Osteocyte (in vitro differentiated cells): ENCODE results near the gene PIBF1. TPM values are rescaled to one million over a fixed set of nuclear protein-coding genes. Genes with fewer than 3 reads are reported as not detected.

Experiments
- DNase-seq: peaks from one replicate; pipeline ENCODE4 v3.0.0; 2021; ENCODE audit warnings: mixed read lengths; ENCODE audit not compliant: unreplicated experiment; ENCODE audit errors: extremely low spot score
- H3K27ac Mint-ChIP-seq: one replicate; pipeline ENCODE4 v1.8.0; 2021; ENCODE audit warnings: mild to moderate bottlenecking, mixed read lengths; ENCODE audit not compliant: unreplicated experiment
- H3K27me3 Mint-ChIP-seq: one replicate; pipeline ENCODE4 v1.8.0; 2021; ENCODE audit warnings: mixed read lengths; ENCODE audit not compliant: unreplicated experiment
- H3K36me3 Mint-ChIP-seq: one replicate; pipeline ENCODE4 v1.8.0; 2021; ENCODE audit warnings: mixed read lengths; ENCODE audit not compliant: unreplicated experiment
- H3K4me1 Mint-ChIP-seq: one replicate; pipeline ENCODE4 v1.8.0; 2021; ENCODE audit warnings: mixed read lengths; ENCODE audit not compliant: unreplicated experiment
- H3K4me3 Mint-ChIP-seq: one replicate; pipeline ENCODE4 v1.8.0; 2021; ENCODE audit warnings: mild to moderate bottlenecking, moderate library complexity, mixed read lengths; ENCODE audit not compliant: unreplicated experiment
- H3K9me3 Mint-ChIP-seq: one replicate; pipeline ENCODE4 v1.8.0; 2021; ENCODE audit warnings: mixed read lengths; ENCODE audit not compliant: unreplicated experiment
- total RNA-seq: library from RNA; stranded (reverse); gene quantifications from 2 replicates; pipeline ENCODE4 v1.2.1, GENCODE V29; 2021
- TF ChIP-seq, protein P1 (sequence below): fragments of 200-600 bp; sonication (generic); IDR thresholded peaks from 2 replicates; pipeline ENCODE4 v1.5.0; 2021; ENCODE audit warnings: antibody characterized with exemption, mild to moderate bottlenecking, moderate library complexity

PIBF1 gene
- total RNA-seq, 1 donor from 2014 or later = 22.6 TPM

DNA sequence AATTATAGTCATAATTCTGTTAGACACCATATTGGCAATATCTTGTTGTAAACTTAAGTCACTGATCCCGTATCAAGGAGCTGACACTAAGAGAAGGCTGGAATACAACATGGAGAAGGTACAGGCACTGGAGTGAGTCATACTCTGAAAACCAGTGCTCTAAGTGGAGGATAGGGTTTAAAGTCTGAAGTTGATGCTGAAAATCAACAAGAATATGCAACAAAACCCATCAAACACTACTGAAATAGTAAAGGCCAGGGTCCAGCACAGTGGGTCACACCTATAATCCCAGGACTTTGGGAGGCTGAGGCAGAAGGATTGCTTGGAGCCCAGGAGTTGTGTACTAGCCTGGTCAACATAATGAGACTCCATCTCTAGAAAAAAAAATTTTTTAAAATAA, 203.7 kb downstream of the PIBF1 start:
- DNase-seq = no peak
- Mint-ChIP-seq H3K27me3 (no peaks in the 10 kb centered on the region), H3K9me3 (no peaks in the 10 kb centered on the region), H3K27ac (no peak overlapping the region), H3K4me3 (no peak overlapping the region), H3K36me3 (peaks cover 7% of the 10 kb centered on the region), H3K4me1 (peaks cover 24% of the 10 kb centered on the region)
- TF ChIP-seq, protein P1, sequence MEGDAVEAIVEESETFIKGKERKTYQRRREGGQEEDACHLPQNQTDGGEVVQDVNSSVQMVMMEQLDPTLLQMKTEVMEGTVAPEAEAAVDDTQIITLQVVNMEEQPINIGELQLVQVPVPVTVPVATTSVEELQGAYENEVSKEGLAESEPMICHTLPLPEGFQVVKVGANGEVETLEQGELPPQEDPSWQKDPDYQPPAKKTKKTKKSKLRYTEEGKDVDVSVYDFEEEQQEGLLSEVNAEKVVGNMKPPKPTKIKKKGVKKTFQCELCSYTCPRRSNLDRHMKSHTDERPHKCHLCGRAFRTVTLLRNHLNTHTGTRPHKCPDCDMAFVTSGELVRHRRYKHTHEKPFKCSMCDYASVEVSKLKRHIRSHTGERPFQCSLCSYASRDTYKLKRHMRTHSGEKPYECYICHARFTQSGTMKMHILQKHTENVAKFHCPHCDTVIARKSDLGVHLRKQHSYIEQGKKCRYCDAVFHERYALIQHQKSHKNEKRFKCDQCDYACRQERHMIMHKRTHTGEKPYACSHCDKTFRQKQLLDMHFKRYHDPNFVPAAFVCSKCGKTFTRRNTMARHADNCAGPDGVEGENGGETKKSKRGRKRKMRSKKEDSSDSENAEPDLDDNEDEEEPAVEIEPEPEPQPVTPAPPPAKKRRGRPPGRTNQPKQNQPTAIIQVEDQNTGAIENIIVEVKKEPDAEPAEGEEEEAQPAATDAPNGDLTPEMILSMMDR = no peak

DNA sequence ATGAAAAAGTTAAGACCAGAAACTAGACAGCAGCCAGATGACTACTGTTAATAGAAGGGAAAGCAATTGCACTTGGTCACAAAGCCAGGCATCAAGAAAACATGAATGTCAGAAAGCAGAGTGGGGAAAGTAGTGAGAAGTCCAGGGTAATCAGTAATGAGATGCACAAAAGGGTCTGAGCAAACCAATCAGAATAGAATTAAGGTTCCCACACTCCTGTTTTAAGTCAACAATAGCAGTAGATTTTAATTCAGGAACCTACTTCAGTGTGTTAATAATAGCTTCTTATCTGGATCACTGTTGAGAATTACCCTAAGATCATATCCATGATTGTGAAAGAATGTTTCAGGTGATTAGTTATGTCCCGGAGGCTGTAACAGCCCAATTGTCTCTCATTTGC, 204.3 kb downstream of the PIBF1 start:
- Mint-ChIP-seq H3K9me3 (no peaks in the 10 kb centered on the region), H3K4me3 (no peak overlapping the region), H3K27me3 (no peaks in the 10 kb centered on the region), H3K36me3 (peaks cover 7% of the 10 kb centered on the region), H3K4me1 (peaks cover 22% of the 10 kb centered on the region), H3K27ac (no peak overlapping the region)
- no peak for DNase-seq
- TF ChIP-seq, protein P1 = no peak

DNA sequence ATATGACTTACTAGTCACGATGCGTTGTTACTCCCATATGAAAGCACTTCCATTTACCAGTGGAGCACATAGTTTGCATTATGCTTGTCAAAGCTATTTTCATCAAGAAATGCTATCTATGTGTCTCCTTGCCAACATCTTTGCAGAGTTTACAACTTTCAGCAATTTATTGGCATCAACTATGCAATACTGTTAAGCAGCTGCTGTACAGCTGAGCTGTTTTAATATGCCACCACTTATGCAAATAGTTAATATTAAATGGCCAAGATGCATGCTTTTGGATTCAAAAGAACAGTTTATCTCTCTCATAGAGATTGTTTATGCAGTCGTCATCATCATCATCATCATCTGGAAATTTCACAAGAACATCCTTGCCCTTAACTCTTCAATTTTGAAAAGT, 209.0 kb downstream of the PIBF1 start:
- H3K4me3 Mint-ChIP-seq = no peak overlapping the region
- H3K36me3 Mint-ChIP-seq = peaks cover 17% of the 10 kb centered on the region
- no peak overlapping the region for H3K27ac Mint-ChIP-seq
- H3K4me1 Mint-ChIP-seq = no peaks in the 10 kb centered on the region
- no peak for DNase-seq
- no peaks in the 10 kb centered on the region for H3K9me3 Mint-ChIP-seq
- no peaks in the 10 kb centered on the region for H3K27me3 Mint-ChIP-seq
- TF ChIP-seq, protein P1 = no peak

DNA sequence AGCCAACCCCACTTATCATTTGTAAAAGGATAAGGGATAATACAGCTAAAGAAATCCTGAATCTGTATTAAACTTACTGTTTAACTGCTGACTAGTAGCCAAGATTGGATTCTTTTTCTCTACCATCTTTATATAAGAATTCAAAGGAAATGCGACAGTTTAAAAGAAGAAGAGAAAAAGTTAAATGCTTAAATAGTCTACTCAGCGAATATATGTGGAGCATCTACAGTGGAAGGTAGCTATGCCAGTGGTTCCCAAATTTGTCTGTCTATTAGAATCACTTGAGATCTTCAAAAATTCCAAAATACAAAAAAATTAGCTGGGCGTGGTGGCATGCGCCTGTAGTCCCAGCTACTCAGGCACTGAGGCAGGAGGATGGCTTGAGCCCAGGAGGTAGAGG, 216.1 kb downstream of the PIBF1 start:
- H3K27me3 Mint-ChIP-seq = no peaks in the 10 kb centered on the region
- peaks cover 4% of the 10 kb centered on the region for H3K36me3 Mint-ChIP-seq
- H3K4me3 Mint-ChIP-seq = no peak overlapping the region
- DNase-seq = no peak
- H3K4me1 Mint-ChIP-seq = peaks cover 5% of the 10 kb centered on the region
- TF ChIP-seq, protein P1 = no peak
- H3K9me3 Mint-ChIP-seq = no peaks in the 10 kb centered on the region
- no peak overlapping the region for H3K27ac Mint-ChIP-seq

DNA sequence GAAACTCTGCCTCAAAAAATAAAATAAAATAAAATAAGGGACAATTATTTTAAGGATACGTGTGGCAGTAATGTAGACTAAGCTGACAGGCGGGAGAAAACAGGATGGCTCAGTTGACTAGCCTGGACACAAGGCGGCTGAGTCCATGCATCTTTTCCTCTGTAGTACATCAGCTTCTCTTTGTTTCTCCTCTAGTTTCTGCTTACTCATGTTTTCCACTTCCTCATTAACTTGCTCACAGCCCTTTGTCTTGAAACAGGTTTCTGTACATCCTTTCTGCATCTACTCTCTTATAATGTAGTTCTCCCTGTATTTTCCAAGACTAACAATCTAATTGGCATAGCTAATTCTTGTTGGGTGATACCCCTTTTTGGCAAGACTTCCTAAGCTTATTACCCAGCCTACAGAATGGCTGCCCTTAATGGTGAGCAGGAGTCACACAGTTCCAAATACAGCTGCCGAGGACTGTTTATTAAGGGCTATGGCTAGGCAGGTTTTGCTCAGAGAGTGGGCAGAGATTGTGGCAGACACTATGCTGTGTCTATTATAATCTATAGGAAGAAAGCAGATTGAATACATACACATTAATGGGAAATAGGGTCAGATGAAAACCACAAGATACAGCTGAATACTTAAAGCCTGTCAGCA, 218.2 kb downstream of the PIBF1 start:
- no peak for DNase-seq
- Mint-ChIP-seq H3K27me3 (no peaks in the 10 kb centered on the region), H3K27ac (peak overlapping the region; percentile 72), H3K36me3 (peaks cover 8% of the 10 kb centered on the region), H3K4me1 (peaks cover 5% of the 10 kb centered on the region), H3K9me3 (no peaks in the 10 kb centered on the region), H3K4me3 (no peak overlapping the region)
- TF ChIP-seq, protein P1 = no peak
